Measurements from ENCODE around the gene PRPSAP2. TPM values are rescaled to one million over a fixed set of nuclear protein-coding genes. Genes with fewer than 3 reads are reported as not detected.

PRPSAP2 gene
- total RNA-seq, 1 experiment from 2014 or later = 37.8 TPM

- Histone ChIP-seq H3K27me3 (ENCODE audit: insufficient read depth, low read length) (0 out of 2 replicates have a peak, but pooled peaks cover 4% of the 10 kb centered on the region), H3K4me3 (replicated peaks in 1 of 2; ENCODE audit: low read depth in 1 of 2, low read length in 2 of 2) (no peak overlapping the region), H3K9me3 (ENCODE audit: control insufficient read depth in 1 of 2, insufficient read depth in 1 of 2, low read depth in 1 of 2, low read length in 2 of 2) (no peaks in the 10 kb centered on the region), H3K4me1 (ENCODE audit: control insufficient read depth in 1 of 2, insufficient read depth in 2 of 2, low read length in 2 of 2) (no peaks in the 10 kb centered on the region), H3K4me2 (ENCODE audit: low read length) (no peak overlapping the region), H3K79me2 (ENCODE audit: insufficient read depth, low read length) (no peaks in the 10 kb centered on the region), H2AFZ (ENCODE audit: low read depth, low read length, poor library complexity, severe bottlenecking) (no peak overlapping the region), H3K36me3 (ENCODE audit: control insufficient read depth in 1 of 2, insufficient read depth in 2 of 2, low read length in 2 of 2) (no peaks in the 10 kb centered on the region), H3K27ac (ENCODE audit: low read depth, low read length) (no peak overlapping the region), H4K20me1 (ENCODE audit: insufficient read depth) (no peaks in the 10 kb centered on the region), H3K9me2 (ENCODE audit: insufficient read depth) (no peaks in the 10 kb centered on the region), H3K9ac (ENCODE audit: low read length) (no peak overlapping the region)
- no peak for TF ChIP-seq JUND (IDR thresholded peaks at IDR 0.05)
- TF ChIP-seq ZFX (IDR thresholded peaks at IDR 0.05) = no peak
- no peak for TF ChIP-seq CEBPB (IDR thresholded peaks at IDR 0.05; ENCODE audit: low read depth)
- no peak for TF ChIP-seq TCF7L2 (IDR thresholded peaks at IDR 0.05; ENCODE audit: borderline replicate concordance, extremely low read depth, insufficient read depth, insufficient read length)
- TF ChIP-seq CTCF (IDR thresholded peaks at IDR 0.05 in 2 of 3, conservative IDR thresholded peaks at IDR 0.05 in 1 of 3; ENCODE audit: borderline replicate concordance in 1 of 3, insufficient read depth in 1 of 3, low read depth in 2 of 3, low read length in 2 of 3) = no peak
- no peak for TF ChIP-seq SIN3A (IDR thresholded peaks at IDR 0.05; ENCODE audit: low read depth)
- TF ChIP-seq EZH2phosphoT487 (IDR thresholded peaks at IDR 0.05; ENCODE audit: borderline replicate concordance) = no peak
- TF ChIP-seq EGR1 (IDR thresholded peaks at IDR 0.05; ENCODE audit: low read depth) = no peak
- TF ChIP-seq CBX3 (IDR thresholded peaks at IDR 0.05; ENCODE audit: low read depth) = no peak
- TF ChIP-seq ZBTB33 (IDR thresholded peaks at IDR 0.05; ENCODE audit: extremely low read depth, insufficient replicate concordance, low read length) = no peak
- no peak for TF ChIP-seq ZNF274 (IDR thresholded peaks at IDR 0.05; ENCODE audit: low read depth, low read length)
- TF ChIP-seq ELF1 (IDR thresholded peaks at IDR 0.05; ENCODE audit: borderline replicate concordance, low read depth) = no peak
- no peak for TF ChIP-seq SRF (IDR thresholded peaks at IDR 0.05; ENCODE audit: low read depth)
- no peak for TF ChIP-seq YY1 (IDR thresholded peaks at IDR 0.05; ENCODE audit: extremely low read depth, insufficient replicate concordance, low read depth, low read length)
- no peak for TF ChIP-seq FOSL1 (IDR thresholded peaks at IDR 0.05; ENCODE audit: low read depth)
- no peak for TF ChIP-seq POLR2AphosphoS5 (IDR thresholded peaks at IDR 0.05; ENCODE audit: low read depth, low read length)
- TF ChIP-seq POLR2A (IDR thresholded peaks at IDR 0.05; ENCODE audit: borderline replicate concordance, extremely low read depth, insufficient read depth, insufficient read length) = no peak
- no peak for TF ChIP-seq MAX (IDR thresholded peaks at IDR 0.05)
- TF ChIP-seq EZH2 (IDR thresholded peaks at IDR 0.05) = no peak
- no peak for TF ChIP-seq SP1 (IDR thresholded peaks at IDR 0.05; ENCODE audit: low read depth)
- DNase-seq (ENCODE audit: low read depth, low spot score) (no peak), ATAC-seq (no peak)
- CTCF ChIA-PET = interaction anchor here (1.4 kb wide), 1 partner anchor 23 kb away, joined by 3 read pairs; no protein-coding TSS in a partner anchor
- no TSS peak for BruUV-seq (replicated peaks)
- intact Hi-C loops (cut with micrococcal nuclease) = no loop called here
- RAD21 ChIA-PET (ENCODE audit: low non-redundant PET in 1 of 2, low total read pairs in 2 of 2, uncharacterized antibody in 2 of 2, unreplicated experiment in 2 of 2) = no interaction called here
- POLR2A ChIA-PET = no interaction called here
Measured at GRCh38 chr17:18937981-18938691, 80.2 kb downstream of the PRPSAP2 start.

All from HCT116 (cell line).